Ishikawa (cell line): ENCODE measurements around the gene PTPN14.

Experiments
- CEBPB ChIP-seq: IDR thresholded peaks from 2 replicates; pipeline ENCODE4 v1.6.1; 2012
- CREB1 ChIP-seq: IDR thresholded peaks from 2 replicates; pipeline ENCODE4 v1.6.1; 2012; ENCODE audit warnings: low read depth
- EGR1 ChIP-seq: IDR thresholded peaks from 2 replicates; pipeline ENCODE4 v1.6.1; 2012
- EP300 ChIP-seq: IDR thresholded peaks from 2 replicates; pipeline ENCODE4 v1.6.1; 2012; ENCODE audit warnings: borderline replicate concordance
- FOXM1 ChIP-seq: IDR thresholded peaks from 2 replicates; pipeline ENCODE4 v1.6.1; 2012; ENCODE audit warnings: low read depth, borderline replicate concordance
- NFIC ChIP-seq: IDR thresholded peaks from 2 replicates; pipeline ENCODE4 v1.6.1; 2012
- RAD21 ChIP-seq: IDR thresholded peaks from 2 replicates; pipeline ENCODE4 v1.6.1; 2012; ENCODE audit warnings: low read depth
- TAF1 ChIP-seq: IDR thresholded peaks from 2 replicates; pipeline ENCODE4 v1.6.1; 2012; ENCODE audit warnings: low read depth, mild to moderate bottlenecking
- TCF12 ChIP-seq: IDR thresholded peaks from 2 replicates; pipeline ENCODE4 v1.6.1; 2012; ENCODE audit warnings: low read depth
- TEAD4 ChIP-seq: IDR thresholded peaks from 2 replicates; pipeline ENCODE4 v1.6.1; 2012
- YY1 ChIP-seq: IDR thresholded peaks from 2 replicates; pipeline ENCODE4 v1.6.1; 2012; ENCODE audit warnings: low read depth
- ZBTB7A ChIP-seq: IDR thresholded peaks from 2 replicates; pipeline ENCODE4 v1.6.1; 2012; ENCODE audit warnings: low read depth
- TF ChIP-seq, protein P1 (sequence below): IDR thresholded peaks from 2 replicates; pipeline ENCODE4 v1.6.1; 2012; ENCODE audit warnings: low read depth, mild to moderate bottlenecking
- TF ChIP-seq, protein P2 (sequence below): IDR thresholded peaks from 2 replicates; pipeline ENCODE4 v1.6.1; 2012
- TF ChIP-seq, protein P3 (sequence below): IDR thresholded peaks from 2 replicates; pipeline ENCODE4 v1.6.1; 2012

Gene PTPN14

DNA sequence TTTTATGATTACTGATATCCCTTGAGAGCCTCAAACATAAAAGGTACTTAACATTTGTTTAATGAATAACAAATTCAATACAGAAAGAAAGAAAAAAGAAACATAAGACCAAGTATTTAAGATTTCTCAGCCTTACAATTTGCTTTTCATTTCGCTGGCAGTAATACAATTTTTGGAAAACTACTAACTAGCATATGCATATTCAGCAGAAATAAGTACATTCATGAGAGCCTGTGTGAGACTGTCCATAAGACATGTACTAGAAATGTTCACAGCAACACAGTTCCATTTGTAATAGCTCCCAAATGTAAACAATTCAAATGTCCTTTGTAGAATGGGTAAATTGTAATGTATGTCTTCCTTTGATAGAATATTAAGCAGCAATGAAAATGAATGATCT is 119.2 kb downstream of the PTPN14 start:
- TF ChIP-seq EGR1, result no peak
- TF ChIP-seq, protein P1, sequence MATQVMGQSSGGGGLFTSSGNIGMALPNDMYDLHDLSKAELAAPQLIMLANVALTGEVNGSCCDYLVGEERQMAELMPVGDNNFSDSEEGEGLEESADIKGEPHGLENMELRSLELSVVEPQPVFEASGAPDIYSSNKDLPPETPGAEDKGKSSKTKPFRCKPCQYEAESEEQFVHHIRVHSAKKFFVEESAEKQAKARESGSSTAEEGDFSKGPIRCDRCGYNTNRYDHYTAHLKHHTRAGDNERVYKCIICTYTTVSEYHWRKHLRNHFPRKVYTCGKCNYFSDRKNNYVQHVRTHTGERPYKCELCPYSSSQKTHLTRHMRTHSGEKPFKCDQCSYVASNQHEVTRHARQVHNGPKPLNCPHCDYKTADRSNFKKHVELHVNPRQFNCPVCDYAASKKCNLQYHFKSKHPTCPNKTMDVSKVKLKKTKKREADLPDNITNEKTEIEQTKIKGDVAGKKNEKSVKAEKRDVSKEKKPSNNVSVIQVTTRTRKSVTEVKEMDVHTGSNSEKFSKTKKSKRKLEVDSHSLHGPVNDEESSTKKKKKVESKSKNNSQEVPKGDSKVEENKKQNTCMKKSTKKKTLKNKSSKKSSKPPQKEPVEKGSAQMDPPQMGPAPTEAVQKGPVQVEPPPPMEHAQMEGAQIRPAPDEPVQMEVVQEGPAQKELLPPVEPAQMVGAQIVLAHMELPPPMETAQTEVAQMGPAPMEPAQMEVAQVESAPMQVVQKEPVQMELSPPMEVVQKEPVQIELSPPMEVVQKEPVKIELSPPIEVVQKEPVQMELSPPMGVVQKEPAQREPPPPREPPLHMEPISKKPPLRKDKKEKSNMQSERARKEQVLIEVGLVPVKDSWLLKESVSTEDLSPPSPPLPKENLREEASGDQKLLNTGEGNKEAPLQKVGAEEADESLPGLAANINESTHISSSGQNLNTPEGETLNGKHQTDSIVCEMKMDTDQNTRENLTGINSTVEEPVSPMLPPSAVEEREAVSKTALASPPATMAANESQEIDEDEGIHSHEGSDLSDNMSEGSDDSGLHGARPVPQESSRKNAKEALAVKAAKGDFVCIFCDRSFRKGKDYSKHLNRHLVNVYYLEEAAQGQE, result no peak
- no peak for TF ChIP-seq CREB1
- TF ChIP-seq TCF12, result no peak
- TF ChIP-seq, protein P2, sequence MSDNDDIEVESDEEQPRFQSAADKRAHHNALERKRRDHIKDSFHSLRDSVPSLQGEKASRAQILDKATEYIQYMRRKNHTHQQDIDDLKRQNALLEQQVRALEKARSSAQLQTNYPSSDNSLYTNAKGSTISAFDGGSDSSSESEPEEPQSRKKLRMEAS, result no peak
- TF ChIP-seq RAD21, result no peak
- TF ChIP-seq TEAD4, result no peak
- TF ChIP-seq FOXM1, result no peak
- TF ChIP-seq TAF1, result no peak
- no peak for TF ChIP-seq CEBPB
- no peak for TF ChIP-seq EP300
- no peak for TF ChIP-seq NFIC
- TF ChIP-seq, protein P3, sequence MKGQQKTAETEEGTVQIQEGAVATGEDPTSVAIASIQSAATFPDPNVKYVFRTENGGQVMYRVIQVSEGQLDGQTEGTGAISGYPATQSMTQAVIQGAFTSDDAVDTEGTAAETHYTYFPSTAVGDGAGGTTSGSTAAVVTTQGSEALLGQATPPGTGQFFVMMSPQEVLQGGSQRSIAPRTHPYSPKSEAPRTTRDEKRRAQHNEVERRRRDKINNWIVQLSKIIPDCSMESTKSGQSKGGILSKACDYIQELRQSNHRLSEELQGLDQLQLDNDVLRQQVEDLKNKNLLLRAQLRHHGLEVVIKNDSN, result no peak
- no peak for TF ChIP-seq ZBTB7A
- no peak for TF ChIP-seq YY1

DNA sequence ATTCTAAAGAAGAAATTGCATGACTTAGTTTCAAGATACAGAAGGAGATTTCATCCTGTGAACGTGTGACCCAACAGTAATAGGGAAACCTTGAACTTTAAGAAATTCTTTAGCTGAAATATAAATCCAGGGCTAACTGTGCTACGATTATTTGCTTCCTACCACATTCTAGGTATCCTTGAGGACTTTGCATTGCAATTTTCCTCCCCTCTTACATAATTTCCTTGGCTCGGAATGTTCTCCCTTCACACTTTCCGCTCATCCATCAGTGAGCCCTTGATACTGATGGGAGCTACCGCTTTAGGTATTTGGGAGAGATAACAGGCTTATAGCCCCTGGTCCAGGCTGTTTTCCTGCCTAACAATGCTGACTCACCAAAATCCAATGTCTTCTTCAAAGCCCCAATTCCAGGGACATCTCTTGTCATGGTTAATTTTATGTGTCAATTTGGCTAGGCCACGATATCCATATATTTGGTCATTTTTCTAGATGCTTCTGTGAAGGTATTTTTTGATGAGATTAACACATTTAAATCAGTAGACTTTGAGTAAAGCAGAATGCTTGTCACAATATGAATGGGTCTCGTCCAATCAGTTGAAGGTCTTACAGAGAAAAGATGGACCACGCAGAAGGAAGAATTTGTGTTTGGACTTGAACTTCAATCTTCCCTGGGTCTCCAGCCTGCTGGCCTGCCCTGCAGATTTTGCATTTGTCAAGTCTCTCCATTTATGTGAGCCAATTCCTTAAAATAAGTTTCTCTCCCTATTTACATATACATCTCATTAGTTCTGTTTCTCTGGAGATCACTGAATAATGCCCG is 121.2 kb downstream of the PTPN14 start:
- no peak for TF ChIP-seq CEBPB
- no peak for TF ChIP-seq YY1
- no peak for TF ChIP-seq FOXM1
- no peak for TF ChIP-seq TEAD4
- TF ChIP-seq EP300, result no peak
- TF ChIP-seq NFIC, result no peak
- TF ChIP-seq, protein P3, result no peak
- TF ChIP-seq ZBTB7A, result no peak
- no peak for TF ChIP-seq CREB1

DNA sequence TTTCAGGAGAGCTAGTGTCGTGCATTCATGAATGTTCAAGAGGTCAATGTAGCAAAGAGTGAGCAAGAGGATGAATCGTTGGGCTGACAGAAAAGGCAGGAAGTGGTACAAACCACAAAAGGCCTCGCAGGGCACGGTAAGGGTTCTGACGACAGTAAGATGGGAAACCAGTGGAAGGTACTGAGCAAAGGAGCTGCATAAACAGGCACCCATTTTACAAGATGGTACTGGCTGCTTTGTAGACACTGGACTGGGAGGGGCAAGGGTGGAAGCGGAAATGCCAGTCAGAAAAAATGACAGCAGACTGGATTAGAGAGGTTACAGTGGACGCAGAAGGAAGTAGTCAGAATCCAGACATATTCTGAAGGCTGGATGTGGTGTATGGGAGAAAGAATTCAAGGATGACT is 123.5 kb downstream of the PTPN14 start:
- TF ChIP-seq TAF1, result no peak
- TF ChIP-seq TEAD4, result no peak
- no peak for TF ChIP-seq RAD21
- TF ChIP-seq EP300, result no peak
- TF ChIP-seq, protein P3, result no peak
- TF ChIP-seq, protein P2, result no peak
- no peak for TF ChIP-seq EGR1
- no peak for TF ChIP-seq TCF12
- no peak for TF ChIP-seq ZBTB7A
- TF ChIP-seq FOXM1, result no peak
- TF ChIP-seq YY1, result no peak
- TF ChIP-seq, protein P1, result no peak
- TF ChIP-seq NFIC, result no peak

DNA sequence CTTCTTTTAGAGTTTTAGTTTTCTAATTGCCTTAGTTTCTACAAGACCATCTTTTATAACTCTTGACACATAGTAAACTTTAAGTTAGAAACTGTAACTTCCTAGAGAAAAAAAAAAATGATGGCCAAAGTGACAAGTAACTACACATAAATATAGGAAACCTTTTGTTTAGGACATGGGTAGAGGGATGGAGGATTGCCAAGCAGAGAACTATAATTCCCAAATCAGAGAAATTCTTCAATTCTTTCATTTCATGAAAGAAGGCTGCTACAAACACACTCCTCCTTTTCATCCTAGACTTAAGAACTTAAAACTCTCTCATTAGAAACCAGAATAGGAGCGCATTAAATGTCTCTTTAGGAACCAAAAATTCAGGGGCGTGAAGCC is 125.0 kb downstream of the PTPN14 start:
- TF ChIP-seq EP300, result no peak
- no peak for TF ChIP-seq TEAD4
- TF ChIP-seq FOXM1, result no peak
- TF ChIP-seq TCF12, result no peak
- TF ChIP-seq RAD21, result no peak
- TF ChIP-seq CEBPB, result no peak
- no peak for TF ChIP-seq ZBTB7A
- TF ChIP-seq NFIC, result no peak
- TF ChIP-seq TAF1, result no peak
- TF ChIP-seq, protein P2, result no peak
- TF ChIP-seq, protein P1, result no peak
- TF ChIP-seq EGR1, result no peak
- TF ChIP-seq CREB1, result no peak
- no peak for TF ChIP-seq YY1
- TF ChIP-seq, protein P3, result no peak
